CD14-positive monocyte (primary cell): ENCODE measurements around the gene PPFIA3. TPM values are rescaled to one million over a fixed set of nuclear protein-coding genes. Genes with fewer than 3 reads are reported as not detected.
"Not testable (repeated sequence)": the region's sequence is repeated elsewhere in the genome, so short reads cannot be mapped to it uniquely, and the experiment has no call there.

ENCODE experiments used
- DNase-seq, 3 donors: peaks; one replicate each; pipeline ENCODE4 v3.0.0-alpha.2; 2011 to 2022
- H2AFZ ChIP-seq: 2 replicates; pipeline ENCODE4 v1.6.0; 2012; ENCODE audit warnings: mild to moderate bottlenecking, low read depth, low read length, inconsistent platforms; ENCODE audit not compliant: insufficient read depth, poor library complexity, severe bottlenecking
- H3K27ac ChIP-seq, 2 donors: 1 replicate in 1 of 2; 2 replicates in 1 of 2; pipeline ENCODE4 v1.5.1; 2012 to 2013; ENCODE audit warnings: low read length in 2 of 2, control low read depth in 1 of 2, inconsistent platforms in 1 of 2, low read depth in 1 of 2, mild to moderate bottlenecking in 1 of 2
- H3K27me3 ChIP-seq, 2 donors: one replicate each; pipeline versions ENCODE4 v1.6.0 to v1.6.1; 2011 to 2013; ENCODE audit warnings: low read length in 2 of 2; ENCODE audit not compliant: control insufficient read depth in 2 of 2, insufficient read depth in 2 of 2
- H3K36me3 ChIP-seq, 2 donors: replicated peaks in 1 of 2; 1 replicate in 1 of 2; 2 replicates in 1 of 2; pipeline versions ENCODE4 v1.5.1 to v1.6.1; 2012 to 2013; ENCODE audit warnings: low read length in 2 of 2, control low read depth in 1 of 2, inconsistent platforms in 1 of 2, mild to moderate bottlenecking in 1 of 2; ENCODE audit not compliant: insufficient read depth in 2 of 2, control insufficient read depth in 1 of 2
- H3K4me1 ChIP-seq, 2 donors: 1 replicate in 1 of 2; 2 replicates in 1 of 2; pipeline versions ENCODE4 v1.5.1 to v1.6.1; 2012 to 2013; ENCODE audit warnings: low read length in 2 of 2, control low read depth in 1 of 2, inconsistent platforms in 1 of 2, mild to moderate bottlenecking in 1 of 2, moderate library complexity in 1 of 2; ENCODE audit not compliant: insufficient read depth in 2 of 2, control insufficient read depth in 1 of 2
- H3K4me2 ChIP-seq: replicated peaks from 2 replicates; pipeline ENCODE3; 2012; ENCODE audit warnings: low read length, moderate library complexity, mild to moderate bottlenecking; ENCODE audit not compliant: poor library complexity, severe bottlenecking; ENCODE audit errors: extremely low read depth
- H3K4me3 ChIP-seq, 3 experiments: fragments of 200-600 bp in 1 of 3; sonication (generic) in 1 of 3; replicated peaks in 1 of 3; 1 replicate in 2 of 3; 2 replicates in 1 of 3; pipeline ENCODE4 v1.5.1; 2011 to 2013; ENCODE audit warnings: low read length in 3 of 3, mild to moderate bottlenecking in 3 of 3, control low read depth in 2 of 3, low read depth in 2 of 3, inconsistent platforms in 1 of 3, moderate library complexity in 1 of 3
- H3K79me2 ChIP-seq: 2 replicates; pipeline ENCODE4 v1.6.0; 2012; ENCODE audit warnings: mild to moderate bottlenecking, control low read depth, inconsistent platforms, low read length, moderate library complexity; ENCODE audit not compliant: insufficient read depth
- H3K9ac ChIP-seq: 2 replicates; pipeline ENCODE4 v1.6.0; 2017; ENCODE audit warnings: low read length, mild to moderate bottlenecking; ENCODE audit not compliant: insufficient read depth, poor library complexity, severe bottlenecking
- H3K9me3 ChIP-seq, 2 donors: replicated peaks in 1 of 2; 1 replicate in 1 of 2; 2 replicates in 1 of 2; pipeline versions ENCODE4 v1.5.1 to v1.6.1; 2012 to 2013; ENCODE audit warnings: low read length in 2 of 2, control low read depth in 1 of 2; ENCODE audit not compliant: control insufficient read depth in 1 of 2, insufficient read depth in 1 of 2
- H4K20me1 ChIP-seq: 2 replicates; pipeline ENCODE4 v1.6.0; 2012; ENCODE audit warnings: mild to moderate bottlenecking, low read length, control low read depth, moderate library complexity; ENCODE audit not compliant: insufficient read depth
- H3K27ac Mint-ChIP-seq, 7 donors: one replicate each; pipeline ENCODE4 v1.8.0; 2020; ENCODE audit warnings: mild to moderate bottlenecking in 7 of 7, mixed read lengths in 7 of 7, moderate library complexity in 6 of 7, inconsistent platforms in 2 of 7
- H3K27me3 Mint-ChIP-seq, 3 donors: one replicate each; pipeline ENCODE4 v1.8.0; 2021 to 2022; ENCODE audit warnings: low read depth in 3 of 3, mild to moderate bottlenecking in 3 of 3, mixed read lengths in 3 of 3, moderate library complexity in 3 of 3, inconsistent platforms in 1 of 3
- H3K36me3 Mint-ChIP-seq, 2 donors: one replicate each; pipeline ENCODE4 v1.8.0; 2020; ENCODE audit warnings: mixed read lengths in 2 of 2, inconsistent platforms in 1 of 2, mild to moderate bottlenecking in 1 of 2
- H3K4me1 Mint-ChIP-seq: one replicate; pipeline ENCODE4 v1.8.0; 2020; ENCODE audit warnings: mild to moderate bottlenecking, mixed read lengths
- H3K4me3 Mint-ChIP-seq, 2 donors: one replicate each; pipeline ENCODE4 v1.8.0; 2020; ENCODE audit warnings: mild to moderate bottlenecking in 2 of 2, mixed read lengths in 2 of 2, moderate library complexity in 1 of 2
- H3K9me3 Mint-ChIP-seq, 7 donors: one replicate each; pipeline ENCODE4 v1.8.0; 2020 to 2022; ENCODE audit warnings: mixed read lengths in 7 of 7, mild to moderate bottlenecking in 6 of 7, moderate library complexity in 6 of 7, inconsistent platforms in 2 of 7
- CTCF ChIP-seq: fragments of 200-600 bp; IDR thresholded peaks from one replicate; pipeline ENCODE4 v1.8.0; 2022; ENCODE audit warnings: antibody characterized with exemption, mild to moderate bottlenecking
- WGBS: methylation state at CpG from one replicate; pipeline ENCODE4 v1.1.5; 2013; ENCODE audit warnings: missing lambda C conversion rate; ENCODE audit not compliant: insufficient coverage; 5-methylcytosine and 5-hydroxymethylcytosine counted together
- intact Hi-C, 2 donors: fragments of 100-400 bp; cut with micrococcal nuclease; formaldehyde crosslinking; loops; one replicate each; pipeline versions ENCODE4 v1.15.0 to v1.15.1; 2023
- polyA plus RNA-seq, 3 donors: library from polyadenylated mRNA; depleted of rRNA in 1 of 3; unstranded in 2 of 3; stranded (reverse) in 1 of 3; fragments of 300-500 nt in 2 of 3; fragments of >200 nt in 1 of 3; fragmentation: Illumina TruSeq in 2 of 3; gene quantifications; 1 replicate in 2 of 3; 2 replicates in 1 of 3; pipeline ENCODE4 v1.2.3, GENCODE V29; 2012 to 2021

The PPFIA3 gene
- polyA plus RNA-seq, 3 donors, result 0.43 TPM; not detected in 2

GRCh38 chr19:49074869-49075268 lies 44.5 kb upstream of the PPFIA3 start:
- H3K27ac ChIP-seq, H3K36me3 ChIP-seq, H3K79me2 ChIP-seq, H4K20me1 ChIP-seq, H3K4me1 ChIP-seq, intact Hi-C loops, H3K9ac ChIP-seq, H3K4me3 ChIP-seq, H3K4me3 Mint-ChIP-seq, H3K36me3 Mint-ChIP-seq, H3K27ac Mint-ChIP-seq, H3K9me3 ChIP-seq, H3K4me2 ChIP-seq, H2AFZ ChIP-seq: not testable (repeated sequence)
- Mint-ChIP-seq H3K27me3 (peaks cover 44 to 53% (median 52%) of the 10 kb centered on the region in 3 donors), H3K4me1 (peaks cover 11% of the 10 kb centered on the region), H3K9me3 (peaks cover 0 to 27% (median 15%) of the 10 kb centered on the region in 7 donors)
- H3K27me3 ChIP-seq, result peaks cover 12 to 44% of the 10 kb centered on the region in 2 donors
- WGBS, result 5% methylated on average over 4 of the region's 9 CpGs
- TF ChIP-seq CTCF, result peak; percentile 73
- peak; percentile 6 to 37 (median 34) for DNase-seq

GRCh38 chr19:49080392-49080791 lies 39.0 kb upstream of the PPFIA3 start:
- intact Hi-C loops, result loop anchor here in 1 of 2 donors (10.0 kb wide), 1 partner anchor 374 kb away; the partner anchor contains the start of genes ALDH16A1 and PIH1D1
- TF ChIP-seq CTCF, result no peak

More at GRCh38 chr19:49080392-49080791, 39.0 kb upstream of the PPFIA3 start:
- no peak overlapping the region for H2AFZ ChIP-seq
- WGBS, result no CpG with 5 or more reads among the region's 4 CpGs
- H3K4me3 ChIP-seq, result no peak overlapping the region
- no peak overlapping the region for H3K27ac ChIP-seq
- Mint-ChIP-seq H3K27ac (no peak overlapping the region), H3K9me3 (no peaks in the 10 kb centered on the region), H3K4me1 (peaks cover 3% of the 10 kb centered on the region), H3K4me3 (no peak overlapping the region), H3K27me3 (peaks cover 4 to 13% (median 10%) of the 10 kb centered on the region in 3 donors), H3K36me3 (no peaks in the 10 kb centered on the region)
- no peak overlapping the region for H3K9ac ChIP-seq
- H3K4me2 ChIP-seq, result no peak overlapping the region
- H3K9me3 ChIP-seq, result no peaks in the 10 kb centered on the region
- peaks cover 5 to 6% of the 10 kb centered on the region in 2 donors for H3K4me1 ChIP-seq
- H3K36me3 ChIP-seq, result no peaks in the 10 kb centered on the region
- H4K20me1 ChIP-seq, result peaks cover under 1% of the 10 kb centered on the region
- H3K79me2 ChIP-seq, result peaks cover 1% of the 10 kb centered on the region
- no peaks in the 10 kb centered on the region for H3K27me3 ChIP-seq
- DNase-seq, result no peak
